Measurements from ENCODE around the gene UBA52. TPM values are rescaled to one million over a fixed set of nuclear protein-coding genes. Genes with fewer than 3 reads are reported as not detected.

Gene UBA52
- total and polyA plus RNA-seq, 7 experiments from 2014 or later, result 1,563 to 2,429 (median 2,196) TPM

DNA sequence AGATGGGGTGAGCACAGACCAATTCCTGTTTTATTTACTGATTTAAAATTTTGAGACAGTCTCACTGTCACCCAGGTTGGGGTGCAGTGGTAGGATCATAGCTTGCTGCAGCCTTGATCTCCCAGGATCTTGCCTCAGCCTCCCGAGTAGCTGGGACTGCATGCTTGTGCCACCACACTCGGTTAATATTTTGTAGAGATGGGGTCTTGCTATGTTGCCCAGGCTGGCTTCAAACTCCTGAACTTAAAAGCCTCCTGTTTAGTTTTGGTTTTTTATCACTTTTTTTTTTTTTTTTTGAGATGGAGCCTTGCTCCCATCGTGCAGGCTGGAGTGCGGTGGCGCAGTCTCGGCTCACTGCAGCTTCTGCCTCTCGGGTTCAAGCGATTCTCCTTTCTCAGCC lies 4.7 kb downstream of the UBA52 start:
- no peak overlapping the region for H3K27ac ChIP-seq (ENCODE audit: low read depth, low read length)
- no peak for ATAC-seq
- Mint-ChIP-seq H3K9me3 (peaks cover 0 to 2% (median 0%) of the 10 kb centered on the region in 11 donors), H3K4me3 (no peak overlapping the region), H3K36me3 (peaks cover 0 to 26% (median 13%) of the 10 kb centered on the region in 5 donors), H3K4me1 (peaks cover 12 to 35% (median 22%) of the 10 kb centered on the region in 7 donors), H3K27ac (no peak overlapping the region), H3K27me3 (peaks cover 0 to 2% (median 0%) of the 10 kb centered on the region in 5 donors)
- H3K4me3 ChIP-seq (ENCODE audit: low read length), result no peak overlapping the region
- H3K4me1 ChIP-seq (ENCODE audit: control insufficient read depth in 2 of 2, insufficient read depth in 2 of 2, low read length in 2 of 2), result peaks cover 17% of the 10 kb centered on the region in 2 donors
- DNase-seq, result no peak
- ChIA-PET CTCF (interaction anchor here (0.6 kb wide), 1 partner anchor 404 kb away, joined by 4 read pairs; no protein-coding TSS in a partner anchor), POLR2A (interaction anchor here (0.7 to 0.9 kb wide), 2 partner anchors 12 to 50 kb away, joined by 3 to 4 read pairs; partner anchors contain the start of gene REX1BD)
- no peaks in the 10 kb centered on the region for H3K27me3 ChIP-seq (ENCODE audit: control insufficient read depth in 2 of 2, insufficient read depth in 2 of 2, low read length in 2 of 2)
- intact Hi-C loops (cut with micrococcal nuclease), result loop anchor here in 1 of 2 donors (10.0 kb wide), 1 partner anchor 102 kb away; no protein-coding TSS in a partner anchor
- H3K9me3 ChIP-seq (ENCODE audit: control insufficient read depth in 2 of 3, low read length in 3 of 3), result no peaks in the 10 kb centered on the region
- H3K36me3 ChIP-seq (ENCODE audit: control insufficient read depth in 2 of 3, insufficient read depth in 3 of 3, low read length in 3 of 3), result peaks cover 14 to 55% (median 30%) of the 10 kb centered on the region in 3 experiments

DNA sequence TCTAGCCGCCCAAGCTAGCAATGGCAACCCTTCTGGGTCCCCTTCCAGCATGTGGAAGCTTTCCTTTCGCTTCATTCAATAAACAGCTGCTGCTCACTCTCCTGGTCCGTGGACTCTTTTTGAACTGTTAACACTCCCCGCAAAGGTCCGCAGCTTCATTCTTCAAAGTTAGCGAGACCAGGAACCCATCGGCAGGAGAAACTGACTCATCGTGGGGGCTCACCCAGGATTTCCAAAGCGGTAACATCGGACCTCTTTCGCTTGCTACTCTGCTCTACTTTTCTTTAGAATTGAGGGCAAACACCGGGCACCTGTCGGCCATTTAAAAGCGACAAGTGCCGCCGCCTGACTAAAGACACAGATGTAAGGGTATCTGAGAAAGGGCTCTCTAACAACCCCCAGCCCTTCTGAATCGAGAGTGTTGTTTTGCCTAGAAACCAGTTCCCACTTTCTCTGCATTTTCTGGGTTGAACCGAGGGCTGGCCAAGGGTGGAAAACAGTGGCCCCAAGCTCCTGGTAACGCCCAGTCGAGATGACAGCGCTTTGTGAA lies 5.8 kb downstream of the UBA52 start:
- peaks cover 6 to 24% (median 12%) of the 10 kb centered on the region in 7 donors for H3K4me1 Mint-ChIP-seq
- peak overlapping the region in 1 of 9 donors; percentile 67 for H3K27ac Mint-ChIP-seq
- intact Hi-C loops (cut with micrococcal nuclease), result loop anchor here in 1 of 2 donors (10.0 kb wide), 1 partner anchor 103 kb away; no protein-coding TSS in a partner anchor
- Histone ChIP-seq H3K36me3 (ENCODE audit: control insufficient read depth in 2 of 3, insufficient read depth in 3 of 3, low read length in 3 of 3) (peaks cover 14 to 51% (median 30%) of the 10 kb centered on the region in 3 experiments), H3K9me3 (ENCODE audit: control insufficient read depth in 2 of 3, low read length in 3 of 3) (no peaks in the 10 kb centered on the region), H3K27ac (ENCODE audit: low read depth, low read length) (no peak overlapping the region), H3K4me3 (ENCODE audit: low read length) (no peak overlapping the region), H3K27me3 (ENCODE audit: control insufficient read depth in 2 of 2, insufficient read depth in 2 of 2, low read length in 2 of 2) (no peaks in the 10 kb centered on the region), H3K4me1 (ENCODE audit: control insufficient read depth in 2 of 2, insufficient read depth in 2 of 2, low read length in 2 of 2) (peaks cover 12 to 14% of the 10 kb centered on the region in 2 donors)
- no peaks in the 10 kb centered on the region for H3K27me3 Mint-ChIP-seq
- peaks cover 0 to 2% (median 0%) of the 10 kb centered on the region in 11 donors for H3K9me3 Mint-ChIP-seq
- peaks cover 0 to 25% (median 13%) of the 10 kb centered on the region in 5 donors for H3K36me3 Mint-ChIP-seq
- CTCF ChIA-PET, result no interaction called here
- DNase-seq (no peak), ATAC-seq (no peak)
- POLR2A ChIA-PET, result no interaction called here
- H3K4me3 Mint-ChIP-seq, result no peak overlapping the region

GRCh38 chr19:18580311-18580710 lies 8.7 kb downstream of the UBA52 start:
- Mint-ChIP-seq H3K9me3 (peaks cover 0 to 2% (median 0%) of the 10 kb centered on the region in 11 donors), H3K27ac (no peak overlapping the region), H3K36me3 (peaks cover 0 to 13% (median 2%) of the 10 kb centered on the region in 5 donors), H3K27me3 (no peaks in the 10 kb centered on the region), H3K4me1 (peaks cover 2 to 9% (median 3%) of the 10 kb centered on the region in 7 donors), H3K4me3 (no peak overlapping the region)
- peaks cover 7 to 32% (median 9%) of the 10 kb centered on the region in 3 experiments for H3K36me3 ChIP-seq (ENCODE audit: control insufficient read depth in 2 of 3, insufficient read depth in 3 of 3, low read length in 3 of 3)
- no peaks in the 10 kb centered on the region for H3K27me3 ChIP-seq (ENCODE audit: control insufficient read depth in 2 of 2, insufficient read depth in 2 of 2, low read length in 2 of 2)
- no peaks in the 10 kb centered on the region for H3K9me3 ChIP-seq (ENCODE audit: control insufficient read depth in 2 of 3, low read length in 3 of 3)
- intact Hi-C loops (cut with micrococcal nuclease), result loop anchor here in 1 of 2 donors (10.0 kb wide), 1 partner anchor 126 kb away; no protein-coding TSS in a partner anchor
- no peak for ATAC-seq
- no peak for DNase-seq
- peaks cover 0 to 4% of the 10 kb centered on the region in 2 donors for H3K4me1 ChIP-seq (ENCODE audit: control insufficient read depth in 2 of 2, insufficient read depth in 2 of 2, low read length in 2 of 2)
- CTCF ChIA-PET, result interaction anchor here (0.5 kb wide), 1 partner anchor 80 kb away, joined by 4 read pairs; no protein-coding TSS in a partner anchor
- POLR2A ChIA-PET, result interaction anchor here (0.8 to 1.7 kb wide), 2 partner anchors 9 to 271 kb away, joined by 3 to 9 read pairs; partner anchors contain the start of gene UBA52
- no peak overlapping the region for H3K27ac ChIP-seq (ENCODE audit: low read depth, low read length)
- H3K4me3 ChIP-seq (ENCODE audit: low read length), result no peak overlapping the region

- peak overlapping the region in 7 of 9 donors; percentile 9 to 96 (median 51) for H3K27ac Mint-ChIP-seq
- H3K4me3 ChIP-seq (ENCODE audit: low read length), result no peak overlapping the region
- DNase-seq (no peak), ATAC-seq (no peak)
- CTCF ChIA-PET, result interaction anchor here (0.8 kb wide), 1 partner anchor 259 kb away, joined by 3 read pairs; no protein-coding TSS in a partner anchor
- peaks cover 18 to 33% of the 10 kb centered on the region in 2 donors for H3K4me1 ChIP-seq (ENCODE audit: control insufficient read depth in 2 of 2, insufficient read depth in 2 of 2, low read length in 2 of 2)
- H3K27ac ChIP-seq (ENCODE audit: low read depth, low read length), result no peak overlapping the region
- H3K9me3 Mint-ChIP-seq, result peaks cover 0 to 2% (median 0%) of the 10 kb centered on the region in 11 donors
- intact Hi-C loops (cut with micrococcal nuclease), result loop anchor here (5.0 to 10.0 kb wide), 3 partner anchors 96 to 246 kb away; partner anchors contain the start of genes CRTC1 (in 1 of the 2) and UPF1 (in 1 of the 2)
- no peaks in the 10 kb centered on the region for H3K9me3 ChIP-seq (ENCODE audit: control insufficient read depth in 2 of 3, low read length in 3 of 3)
- H3K36me3 Mint-ChIP-seq, result peaks cover 0 to 18% (median 0%) of the 10 kb centered on the region in 5 donors
- POLR2A ChIA-PET, result interaction anchor here (0.9 to 2.3 kb wide), 4 partner anchors 11 to 64 kb away, joined by 3 to 19 read pairs (median 4); partner anchors contain the start of gene UBA52
- H3K4me1 Mint-ChIP-seq, result peaks cover 20 to 52% (median 38%) of the 10 kb centered on the region in 7 donors
- H3K4me3 Mint-ChIP-seq, result peak overlapping the region in 4 of 10 donors; percentile 16 to 53 (median 28)
- no peaks in the 10 kb centered on the region for H3K27me3 Mint-ChIP-seq
- H3K36me3 ChIP-seq (ENCODE audit: control insufficient read depth in 2 of 3, insufficient read depth in 3 of 3, low read length in 3 of 3), result peaks cover 0 to 7% (median 0%) of the 10 kb centered on the region in 3 experiments
- no peaks in the 10 kb centered on the region for H3K27me3 ChIP-seq (ENCODE audit: control insufficient read depth in 2 of 2, insufficient read depth in 2 of 2, low read length in 2 of 2)
Observed at GRCh38 chr19:18586306-18586705, 14.6 kb downstream of the UBA52 start.

- intact Hi-C loops (cut with micrococcal nuclease), result loop anchor here (5.0 to 10.0 kb wide), 3 partner anchors 95 to 245 kb away; partner anchors contain the start of genes CRTC1 (in 1 of the 2) and UPF1 (in 1 of the 2)
- H3K27ac ChIP-seq (ENCODE audit: low read depth, low read length), result peak overlapping the region; percentile 88
- peak in 1 of 9 donors; percentile 7 for DNase-seq
- H3K9me3 ChIP-seq (ENCODE audit: control insufficient read depth in 2 of 3, low read length in 3 of 3), result no peaks in the 10 kb centered on the region
- no peak for ATAC-seq
- Mint-ChIP-seq H3K36me3 (peaks cover 0 to 18% (median 0%) of the 10 kb centered on the region in 5 donors), H3K9me3 (peaks cover 0 to 2% (median 0%) of the 10 kb centered on the region in 11 donors), H3K27ac (peak overlapping the region in 7 of 9 donors; percentile 91 to 96 (median 93)), H3K4me3 (peak overlapping the region; percentile 47 to 95 (median 89)), H3K4me1 (peaks cover 20 to 52% (median 38%) of the 10 kb centered on the region in 7 donors), H3K27me3 (no peaks in the 10 kb centered on the region)
- H3K27me3 ChIP-seq (ENCODE audit: control insufficient read depth in 2 of 2, insufficient read depth in 2 of 2, low read length in 2 of 2), result no peaks in the 10 kb centered on the region
- peak overlapping the region; percentile 72 for H3K4me3 ChIP-seq (ENCODE audit: low read length)
- H3K36me3 ChIP-seq (ENCODE audit: control insufficient read depth in 2 of 3, insufficient read depth in 3 of 3, low read length in 3 of 3), result peaks cover 0 to 7% (median 0%) of the 10 kb centered on the region in 3 experiments
- peaks cover 18 to 33% of the 10 kb centered on the region in 2 donors for H3K4me1 ChIP-seq (ENCODE audit: control insufficient read depth in 2 of 2, insufficient read depth in 2 of 2, low read length in 2 of 2)
- ChIA-PET CTCF (interaction anchor here (0.7 to 1.5 kb wide), 4 partner anchors 30 to 279 kb away, joined by 3 to 6 read pairs (median 3); partner anchors contain the start of gene KXD1), POLR2A (interaction anchor here (1.5 to 2.9 kb wide), 7 partner anchors 11 to 244 kb away, joined by 4 to 47 read pairs (median 15); partner anchors contain the start of genes ELL, KXD1, UBA52 and UPF1)
Observed at GRCh38 chr19:18587561-18587960, 15.9 kb downstream of the UBA52 start.
